Heart left ventricle (tissue), 16 donors: ENCODE results near the gene MSX2. TPM values are rescaled to one million over a fixed set of nuclear protein-coding genes. Genes with fewer than 3 reads are reported as not detected.

Experiments used
- ATAC-seq, 4 donors: fragments of 200-7000 bp; cut with Tn5 transposase; one replicate each; pipeline ENCODE4 v1.9.1; 2020 to 2022; ENCODE audit warnings: moderate library complexity in 4 of 4, mild to moderate bottlenecking in 3 of 4, moderate number of reproducible peaks in 1 of 4
- DNase-seq, 5 donors: peaks; one replicate each; pipeline ENCODE4 v3.0.0-alpha.2; 2020
- H3K27ac ChIP-seq, 12 donors: fragments of 200-600 bp; sonication (generic) in 4 of 12; one replicate each; pipeline versions ENCODE4 v1.5.0 to v1.8.0; 2016 to 2022; ENCODE audit warnings: mild to moderate bottlenecking in 2 of 12
- H3K27me3 ChIP-seq, 9 donors: fragments of 200-600 bp; sonication (generic) in 2 of 9; one replicate each; pipeline versions ENCODE4 v1.5.1 to v1.8.0; 2016 to 2022; ENCODE audit warnings: mild to moderate bottlenecking in 3 of 9
- H3K36me3 ChIP-seq, 9 donors: fragments of 200-600 bp; sonication (generic) in 2 of 9; one replicate each; pipeline versions ENCODE4 v1.5.0 to v1.8.0; 2018 to 2022; ENCODE audit warnings: mild to moderate bottlenecking in 2 of 9
- H3K4me1 ChIP-seq, 12 donors: fragments of 200-600 bp; sonication (generic) in 4 of 12; one replicate each; pipeline versions ENCODE4 v1.5.0 to v1.8.0; 2016 to 2022; ENCODE audit warnings: mild to moderate bottlenecking in 3 of 12
- H3K4me3 ChIP-seq, 12 donors: fragments of 200-600 bp; sonication (generic) in 4 of 12; one replicate each; pipeline versions ENCODE4 v1.5.0 to v1.8.0; 2017 to 2022; ENCODE audit warnings: mild to moderate bottlenecking in 9 of 12, moderate library complexity in 4 of 12
- H3K9me3 ChIP-seq, 12 donors: fragments of 200-600 bp; sonication (generic) in 4 of 12; one replicate each; pipeline versions ENCODE4 v1.5.0 to v1.8.0; 2016 to 2022; ENCODE audit warnings: mild to moderate bottlenecking in 1 of 12
- CTCF ChIP-seq, 12 donors: fragments of 200-600 bp; sonication (generic) in 4 of 12; IDR thresholded peaks; one replicate each; pipeline versions ENCODE4 v1.5.0 to v1.8.0; 2018 to 2022; ENCODE audit warnings: antibody characterized with exemption in 12 of 12, mild to moderate bottlenecking in 5 of 12
- POLR2A ChIP-seq, 2 donors: fragments of 450-650 bp; IDR thresholded peaks; one replicate each; pipeline ENCODE4 v1.6.1; 2017; ENCODE audit warnings: antibody characterized with exemption in 2 of 2, mild to moderate bottlenecking in 2 of 2, moderate library complexity in 2 of 2
- whole genome bisulfite sequencing, 4 donors: extraction: QIAGEN DNeasy Blood & Tissue Kit in 2 of 4; methylation state at CpG; one replicate each; pipeline versions ENCODE4 v1.1.5 to v1.1.7; 2013 to 2018; 5-methylcytosine and 5-hydroxymethylcytosine counted together
- intact Hi-C, 10 donors: fragments of 100-400 bp; cut with DNase I; formaldehyde crosslinking; loops; one replicate each; pipeline versions ENCODE4 v1.11.1 to v1.14.2; 2022
- polyA plus RNA-seq, 2 donors: library from polyadenylated mRNA; stranded (reverse); fragments of 200-250 nt; gene quantifications; one replicate each; pipeline ENCODE4 v1.2.3, GENCODE V29; 2013
- total RNA-seq, 9 donors: library from RNA; depleted of rRNA in 2 of 9; stranded (reverse); fragments of >200 nt in 2 of 9; fragmentation: NEBNext Ultra II Directional in 3 of 9; extraction: Animal tissue kit (Norgen Biotek cat#: 25700) in 3 of 9; gene quantifications; one replicate each; pipeline versions ENCODE4 v1.1.0 to v1.2.4, GENCODE V29; 2016 to 2023
- donor health status: ischemic (EF 13 %, LVEDD 7.1; RV severe dilation, severe dysfunction).
- donor health status: healthy with polysubstance abuse.
- donor health status: DM: no; HTN: yes; CAD: no.
- donor health status: DM: no; HTN: no; CAD: no.
- donor health status: ischemic (EF 25% LVEDD 6.9; RV normal size, moderate dysfunction).
- donor health status: ischemic (EF 25% LVEDD 5.7; RV mildly dilated, moderate dysfunction).
- donor health status: healthy.
- donor health status: DM: yes; HTN: yes; CAD: no.
- donor health status: ischemic (EF 35%, LVEDD 5.7; RV mildly dilated, moderate dysfunction).
- donor health status: nonischemic (EF 11% LVEDD 7.7; RV severe dilation, severe dysfunction).
- donor health status: DM: yes; HTN: yes; CAD: no.
- donor health status: PGD.
- donor health status: ischemic (EF 29% LVEDD 5.4; RV normal size, mild dysfunction).
- donor health status: nonischemic (EF 23%, LVEDD 6.1; RV moderate dilation, normal function).

The MSX2 gene
- total and polyA plus RNA-seq, 11 donors: 0.73 to 5.3 (median 1.6) TPM

GRCh38 chr5:174736777-174737176 lies 12.4 kb downstream of the MSX2 start:
- H3K4me1 ChIP-seq: peaks cover 0 to 12% (median 3%) of the 10 kb centered on the region in 12 donors
- H3K27ac ChIP-seq: no peak overlapping the region
- ATAC-seq: no peak
- H3K4me3 ChIP-seq: no peak overlapping the region
- intact Hi-C loops: loop anchor here in 5 of 10 donors (10.0 kb wide), 3 partner anchors 312 to 412 kb away; no protein-coding TSS in a partner anchor
- H3K9me3 ChIP-seq: no peaks in the 10 kb centered on the region
- H3K36me3 ChIP-seq: no peaks in the 10 kb centered on the region
- TF ChIP-seq POLR2A (IDR thresholded peaks at IDR 0.05): no peak
- no peak for TF ChIP-seq CTCF (IDR thresholded peaks at IDR 0.05)
- WGBS, 4 donors: 56 to 76% (median 67%) methylated on average over 1 of the region's 1 CpG
- H3K27me3 ChIP-seq: peaks cover 30 to 79% (median 57%) of the 10 kb centered on the region in 9 donors
- DNase-seq: no peak

- WGBS, 4 donors: 29 to 35% (median 32%) methylated on average over 15 of the region's 15 CpGs
- Histone ChIP-seq H3K4me3 (no peak overlapping the region), H3K4me1 (peaks cover 0 to 8% (median 2%) of the 10 kb centered on the region in 12 donors), H3K9me3 (no peaks in the 10 kb centered on the region), H3K27ac (no peak overlapping the region), H3K36me3 (no peaks in the 10 kb centered on the region), H3K27me3 (peaks cover 25 to 74% (median 51%) of the 10 kb centered on the region in 9 donors)
- intact Hi-C loops: loop anchor here in 5 of 10 donors (10.0 kb wide), 3 partner anchors 313 to 413 kb away; no protein-coding TSS in a partner anchor
- ATAC-seq: no peak
- no peak for DNase-seq
- TF ChIP-seq POLR2A (IDR thresholded peaks at IDR 0.05) (no peak), CTCF (IDR thresholded peaks at IDR 0.05) (no peak)
These were observed 12.9 kb downstream of the MSX2 start for GRCh38 chr5:174737330-174737729.

GRCh38 chr5:174741352-174741751 lies 17.0 kb downstream of the MSX2 start:
- Histone ChIP-seq H3K4me1 (no peaks in the 10 kb centered on the region), H3K36me3 (no peaks in the 10 kb centered on the region), H3K4me3 (no peak overlapping the region), H3K27me3 (peaks cover 6 to 52% (median 18%) of the 10 kb centered on the region in 9 donors), H3K27ac (no peak overlapping the region), H3K9me3 (no peaks in the 10 kb centered on the region)
- TF ChIP-seq POLR2A (IDR thresholded peaks at IDR 0.05): no peak
- TF ChIP-seq CTCF (IDR thresholded peaks at IDR 0.05): no peak
- DNase-seq: no peak
- intact Hi-C loops: no loop called here
- 71 to 75% (median 74%) methylated on average over 5 of the region's 5 CpGs for whole genome bisulfite sequencing, 4 donors
- ATAC-seq: no peak

GRCh38 chr5:174744896-174745295 lies 20.5 kb downstream of the MSX2 start:
- WGBS, 4 donors: 65 to 80% (median 76%) methylated on average over 2 of the region's 2 CpGs
- no peaks in the 10 kb centered on the region for H3K9me3 ChIP-seq
- H3K27ac ChIP-seq: no peak overlapping the region
- ATAC-seq: no peak
- H3K27me3 ChIP-seq: peaks cover under 1 to 56% (median 23%) of the 10 kb centered on the region in 9 donors
- H3K4me3 ChIP-seq: no peak overlapping the region
- H3K4me1 ChIP-seq: no peaks in the 10 kb centered on the region
- DNase-seq: no peak
- intact Hi-C loops: no loop called here
- no peak for TF ChIP-seq CTCF (IDR thresholded peaks at IDR 0.05)
- TF ChIP-seq POLR2A (IDR thresholded peaks at IDR 0.05): no peak
- H3K36me3 ChIP-seq: no peaks in the 10 kb centered on the region
